ENCODE measurements around the gene EFCAB14.

- TF ChIP-seq EZH2 (IDR thresholded peaks at IDR 0.05; ENCODE audit: insufficient read depth, poor library complexity, severe bottlenecking) = no peak
- no peak for TF ChIP-seq EZH2phosphoT487 (IDR thresholded peaks at IDR 0.05; ENCODE audit: insufficient read depth, low read depth)
Observed at GRCh38 chr1:46757247-46757955, 38.5 kb upstream of the EFCAB14 start.
